ENCODE results near the gene PTPRZ1.

DNA sequence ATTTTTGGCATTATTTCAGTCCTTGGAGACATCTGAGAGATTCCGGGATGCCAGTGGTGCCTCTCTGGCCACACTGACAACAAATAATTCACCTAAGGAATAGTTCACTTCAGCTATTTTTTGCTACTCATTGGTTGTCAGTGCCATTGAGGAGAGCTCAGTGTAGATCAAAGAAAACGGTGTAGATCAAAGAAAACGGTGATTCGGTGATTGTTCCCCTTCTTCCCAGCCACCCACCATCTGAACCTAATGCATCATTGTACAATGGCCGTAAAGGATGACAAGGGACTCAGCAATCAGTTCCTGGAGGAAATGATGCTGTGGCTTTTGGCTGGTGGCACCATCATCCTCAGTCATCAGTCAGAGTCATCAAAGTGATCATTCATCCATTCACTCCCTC lies 80.6 kb downstream of the PTPRZ1 start:
- no peak for TF ChIP-seq EP300 (IDR thresholded peaks at IDR 0.05; ENCODE audit: borderline replicate concordance)
- TF ChIP-seq, protein P1, sequence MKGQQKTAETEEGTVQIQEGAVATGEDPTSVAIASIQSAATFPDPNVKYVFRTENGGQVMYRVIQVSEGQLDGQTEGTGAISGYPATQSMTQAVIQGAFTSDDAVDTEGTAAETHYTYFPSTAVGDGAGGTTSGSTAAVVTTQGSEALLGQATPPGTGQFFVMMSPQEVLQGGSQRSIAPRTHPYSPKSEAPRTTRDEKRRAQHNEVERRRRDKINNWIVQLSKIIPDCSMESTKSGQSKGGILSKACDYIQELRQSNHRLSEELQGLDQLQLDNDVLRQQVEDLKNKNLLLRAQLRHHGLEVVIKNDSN (IDR thresholded peaks at IDR 0.05), result no peak
- no peak for TF ChIP-seq TEAD4 (IDR thresholded peaks at IDR 0.05)
- TF ChIP-seq YY1 (IDR thresholded peaks at IDR 0.05; ENCODE audit: low read depth), result no peak
- TF ChIP-seq ZBTB7A (IDR thresholded peaks at IDR 0.05; ENCODE audit: low read depth), result no peak
- TF ChIP-seq FOXM1 (IDR thresholded peaks at IDR 0.05; ENCODE audit: borderline replicate concordance, low read depth), result no peak
- TF ChIP-seq, protein P2, sequence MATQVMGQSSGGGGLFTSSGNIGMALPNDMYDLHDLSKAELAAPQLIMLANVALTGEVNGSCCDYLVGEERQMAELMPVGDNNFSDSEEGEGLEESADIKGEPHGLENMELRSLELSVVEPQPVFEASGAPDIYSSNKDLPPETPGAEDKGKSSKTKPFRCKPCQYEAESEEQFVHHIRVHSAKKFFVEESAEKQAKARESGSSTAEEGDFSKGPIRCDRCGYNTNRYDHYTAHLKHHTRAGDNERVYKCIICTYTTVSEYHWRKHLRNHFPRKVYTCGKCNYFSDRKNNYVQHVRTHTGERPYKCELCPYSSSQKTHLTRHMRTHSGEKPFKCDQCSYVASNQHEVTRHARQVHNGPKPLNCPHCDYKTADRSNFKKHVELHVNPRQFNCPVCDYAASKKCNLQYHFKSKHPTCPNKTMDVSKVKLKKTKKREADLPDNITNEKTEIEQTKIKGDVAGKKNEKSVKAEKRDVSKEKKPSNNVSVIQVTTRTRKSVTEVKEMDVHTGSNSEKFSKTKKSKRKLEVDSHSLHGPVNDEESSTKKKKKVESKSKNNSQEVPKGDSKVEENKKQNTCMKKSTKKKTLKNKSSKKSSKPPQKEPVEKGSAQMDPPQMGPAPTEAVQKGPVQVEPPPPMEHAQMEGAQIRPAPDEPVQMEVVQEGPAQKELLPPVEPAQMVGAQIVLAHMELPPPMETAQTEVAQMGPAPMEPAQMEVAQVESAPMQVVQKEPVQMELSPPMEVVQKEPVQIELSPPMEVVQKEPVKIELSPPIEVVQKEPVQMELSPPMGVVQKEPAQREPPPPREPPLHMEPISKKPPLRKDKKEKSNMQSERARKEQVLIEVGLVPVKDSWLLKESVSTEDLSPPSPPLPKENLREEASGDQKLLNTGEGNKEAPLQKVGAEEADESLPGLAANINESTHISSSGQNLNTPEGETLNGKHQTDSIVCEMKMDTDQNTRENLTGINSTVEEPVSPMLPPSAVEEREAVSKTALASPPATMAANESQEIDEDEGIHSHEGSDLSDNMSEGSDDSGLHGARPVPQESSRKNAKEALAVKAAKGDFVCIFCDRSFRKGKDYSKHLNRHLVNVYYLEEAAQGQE (IDR thresholded peaks at IDR 0.05; ENCODE audit: low read depth), result no peak
- no peak for TF ChIP-seq RAD21 (IDR thresholded peaks at IDR 0.05; ENCODE audit: low read depth)
